Head of caudate nucleus (tissue), 42 donors: ENCODE measurements around the gene DSTYK.
"Not testable (repeated sequence)": the region's sequence is repeated elsewhere in the genome, so short reads cannot be mapped to it uniquely, and the experiment has no call there.

Experiments used
- DNase-seq, 42 donors: peaks; one replicate each; pipeline versions ENCODE4 v3.0.0 to v3.0.0-alpha.2; 2020 to 2021; ENCODE audit warnings: mixed read lengths in 7 of 42
- intact Hi-C: fragments of 100-400 bp; cut with DNase I; formaldehyde crosslinking; loops from one replicate; pipeline ENCODE4 v1.15.0; 2022

DSTYK gene

DNA sequence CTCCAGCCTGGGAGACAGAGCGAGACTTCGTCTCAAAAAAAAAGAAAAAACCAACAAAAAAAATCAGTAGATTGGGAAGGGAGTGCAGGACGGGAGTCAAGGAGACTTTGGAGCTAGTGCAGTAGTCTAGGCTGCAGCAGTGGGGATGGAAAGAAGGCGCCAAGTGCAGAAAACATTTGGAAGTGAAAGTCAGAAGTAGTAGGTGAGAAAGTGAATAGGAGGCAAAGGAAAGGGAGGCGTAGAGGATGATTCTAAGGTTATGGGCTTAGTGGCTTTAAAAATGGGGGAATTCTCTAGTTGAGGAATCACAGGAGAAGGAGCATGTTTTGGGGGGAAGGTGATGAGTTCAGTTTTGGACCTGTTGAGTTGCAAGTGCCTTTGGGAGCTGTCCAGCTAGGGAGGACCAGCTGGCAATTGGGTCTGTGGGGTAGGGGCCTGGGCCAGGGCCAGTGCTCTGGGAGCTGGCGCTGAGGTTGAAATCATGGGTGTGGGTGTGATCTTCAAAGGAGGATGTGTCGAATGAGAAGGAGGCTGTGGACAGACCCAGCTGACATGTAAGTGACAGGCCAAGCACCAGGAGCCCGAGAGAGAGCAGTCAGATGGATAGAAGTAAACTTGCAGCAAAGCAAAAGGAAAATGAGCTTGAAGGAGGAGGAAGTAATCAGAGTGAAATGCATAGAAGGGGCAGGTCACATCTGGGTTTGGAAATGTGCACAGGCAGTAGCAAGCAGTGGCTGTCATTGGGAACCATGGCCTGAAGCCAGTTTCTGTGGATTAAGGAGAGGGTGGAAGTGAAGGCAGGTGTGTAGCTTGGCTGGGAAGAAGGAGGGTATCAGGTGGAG is 32.1 kb upstream of the DSTYK start:
- intact Hi-C loops = no loop called here
- peak in 10 of 42 donors; percentile 5 to 42 (median 16) for DNase-seq

GRCh38 chr1:205241366-205242030 is 30.0 kb upstream of the DSTYK start:
- DNase-seq = peak in 16 of 42 donors; percentile 47 to 80 (median 62)
- intact Hi-C loops = no loop called here

DNA sequence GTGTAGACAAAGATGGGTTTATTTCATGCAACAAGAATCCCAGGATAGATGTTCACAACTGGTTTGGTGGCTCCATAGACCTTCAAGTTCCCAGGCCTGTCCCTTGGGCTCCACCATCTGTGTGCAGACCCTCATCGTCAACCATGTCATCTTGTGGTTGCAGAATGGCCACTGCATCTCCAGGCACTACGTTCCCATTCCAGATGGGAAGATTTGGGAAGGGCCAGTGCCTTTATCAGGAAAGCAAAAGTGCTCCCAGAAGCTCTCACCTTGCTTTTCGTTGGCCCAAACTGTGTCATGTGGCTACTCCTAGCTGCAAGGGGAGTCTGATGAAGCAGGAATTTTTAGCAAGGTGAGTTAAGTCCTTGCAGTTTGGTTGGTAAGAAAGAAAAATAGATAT is 29.1 kb upstream of the DSTYK start:
- DNase-seq = no peak
- intact Hi-C loops = no loop called here

DNA sequence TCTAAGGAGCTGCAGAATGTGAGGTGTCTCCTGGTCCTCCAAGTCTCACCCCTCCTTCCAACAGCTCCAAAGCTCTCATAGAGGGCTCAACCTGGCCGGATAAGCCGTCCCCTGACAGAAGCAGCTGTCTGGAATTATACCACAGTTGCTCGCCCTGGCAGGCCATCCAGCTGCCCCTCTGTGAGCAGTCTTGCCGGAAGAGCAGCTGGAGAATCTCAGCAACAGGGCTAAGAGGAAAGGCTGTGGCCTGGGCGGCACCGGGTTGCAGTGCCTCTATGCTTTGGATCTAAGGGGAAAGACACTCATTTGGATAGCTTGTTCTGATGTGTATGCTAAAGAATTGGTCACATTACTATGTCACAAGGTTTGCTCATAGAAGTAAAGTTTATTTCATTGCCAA is 28.6 kb upstream of the DSTYK start:
- intact Hi-C loops = no loop called here
- DNase-seq = peak in 9 of 42 donors; percentile 27 to 72 (median 57)

DNA sequence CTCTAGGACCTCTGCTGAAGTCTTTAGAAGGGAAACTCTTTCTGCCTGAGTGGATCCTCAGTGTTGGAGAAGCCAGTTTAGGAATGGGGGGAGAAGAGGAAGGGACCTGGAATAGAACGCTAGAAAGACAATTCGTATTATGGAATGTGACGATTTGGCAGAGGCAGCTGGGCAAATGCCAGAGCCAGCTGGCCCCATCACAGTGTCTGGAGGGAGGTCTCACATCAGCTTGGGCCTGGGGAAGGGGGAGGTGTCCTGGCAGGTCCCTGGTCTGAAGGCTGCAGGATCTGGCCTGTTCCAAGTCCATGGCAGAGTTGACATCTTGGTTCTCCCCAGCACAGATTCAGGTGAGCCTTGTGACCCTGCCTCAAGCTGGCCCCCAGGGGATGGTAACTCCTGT is 27.6 kb upstream of the DSTYK start:
- peak in 9 of 42 donors; percentile 40 to 80 (median 53) for DNase-seq
- intact Hi-C loops = no loop called here

DNA sequence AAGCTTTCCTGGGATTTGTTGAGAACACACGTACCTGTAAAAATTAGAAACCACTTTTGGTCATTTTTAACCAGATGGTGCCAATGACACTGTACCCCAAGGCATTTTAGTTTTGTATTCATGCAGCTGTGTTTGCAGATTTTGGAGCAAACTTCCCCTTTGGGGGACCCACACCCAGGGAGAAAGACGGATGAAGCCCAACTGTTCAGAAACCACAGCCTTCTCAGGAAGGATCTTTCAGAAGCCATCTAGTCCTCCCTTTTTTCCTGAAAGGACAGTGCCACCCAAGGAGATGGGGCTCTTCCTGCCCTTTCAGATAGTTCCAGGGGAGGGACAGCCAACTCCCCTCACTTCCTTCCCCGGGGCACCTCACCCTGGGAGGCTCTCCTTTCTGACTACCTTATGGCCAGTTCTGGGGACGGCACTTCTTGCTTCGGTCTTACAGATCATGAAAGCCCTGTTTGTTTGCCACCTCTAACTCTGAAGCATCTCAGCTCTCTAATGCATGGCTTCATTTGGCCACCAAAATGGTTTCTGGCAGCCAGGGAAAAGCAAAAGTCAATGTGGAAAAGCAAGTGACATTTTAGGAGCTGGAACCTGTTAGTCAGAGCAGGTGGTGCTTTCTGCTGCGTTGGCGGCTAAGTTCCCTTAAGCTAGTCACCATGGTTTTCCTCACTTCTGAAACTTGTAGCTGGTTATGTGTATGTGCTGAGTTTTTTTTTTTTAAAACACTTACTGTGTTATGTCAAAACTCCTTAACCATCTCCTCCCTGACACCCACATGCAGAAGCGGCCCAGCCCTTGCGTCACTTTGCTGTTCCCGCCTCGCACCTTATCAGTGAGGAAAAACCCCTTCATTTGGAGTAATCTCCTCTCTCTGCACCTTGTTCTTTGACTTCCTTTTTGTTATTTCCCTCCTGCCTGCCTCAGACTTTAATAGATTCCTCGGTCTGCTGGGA is 26.3 kb upstream of the DSTYK start:
- intact Hi-C loops = no loop called here
- peak in 24 of 42 donors; percentile 24 to 83 (median 62) for DNase-seq

DNA sequence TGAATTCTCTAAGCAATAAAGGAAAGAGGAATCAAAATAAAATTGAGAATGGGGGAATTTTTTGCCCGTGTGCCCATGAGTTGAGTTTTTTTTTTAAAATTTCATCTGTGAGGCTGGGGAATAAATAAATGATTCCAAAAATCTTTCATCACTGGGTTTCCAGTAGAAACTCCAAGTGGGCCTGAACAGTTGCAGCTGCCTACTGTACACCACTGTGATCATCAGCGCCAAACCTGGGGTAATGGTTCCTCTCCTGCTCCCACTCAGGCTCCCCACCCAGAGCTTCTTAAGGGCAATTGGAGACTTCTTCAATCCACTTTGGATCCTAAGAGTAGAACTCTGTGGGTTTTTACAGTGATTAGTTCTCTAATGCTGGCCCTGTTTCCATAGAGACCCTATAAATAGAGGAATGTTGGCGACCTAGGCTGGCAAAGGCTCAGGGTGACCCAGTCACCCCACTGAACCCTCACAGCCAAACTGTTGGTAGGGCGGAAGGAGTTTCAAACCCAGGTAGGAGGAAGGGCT is 25.5 kb upstream of the DSTYK start:
- intact Hi-C loops = no loop called here
- peak in 2 of 42 donors; percentile 15 to 40 for DNase-seq

DNA sequence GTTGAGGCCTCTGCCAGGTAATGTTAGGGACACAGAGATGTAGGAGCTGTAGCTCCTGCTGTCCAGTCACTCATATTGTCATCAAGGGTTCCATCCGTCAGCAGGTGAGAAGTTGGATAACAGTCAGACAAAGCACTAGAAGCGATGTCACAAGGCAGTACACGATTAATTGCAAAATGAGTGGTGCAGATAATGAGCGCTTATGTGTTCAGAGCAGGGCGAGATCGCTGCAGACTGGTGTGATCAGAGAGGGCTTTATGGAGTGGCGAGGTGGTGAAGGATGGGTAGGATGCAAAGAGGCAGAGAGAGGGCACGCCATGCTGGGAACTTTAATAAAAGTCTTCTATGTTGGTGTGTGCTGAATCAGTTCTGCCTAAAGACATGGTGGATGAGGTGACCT is 25.0 kb upstream of the DSTYK start:
- intact Hi-C loops = no loop called here

GRCh38 chr1:205235951-205236350 is 24.4 kb upstream of the DSTYK start:
- intact Hi-C loops = no loop called here
- DNase-seq = peak in 1 of 42 donors; percentile 3

More for the DNA sequence above, 25.0 kb upstream of the DSTYK start:
- DNase-seq = peak in 5 of 42 donors; percentile 16 to 47 (median 35)

GRCh38 chr1:205233986-205234385 is 22.5 kb upstream of the DSTYK start:
- intact Hi-C loops = not testable (repeated sequence)

DNA sequence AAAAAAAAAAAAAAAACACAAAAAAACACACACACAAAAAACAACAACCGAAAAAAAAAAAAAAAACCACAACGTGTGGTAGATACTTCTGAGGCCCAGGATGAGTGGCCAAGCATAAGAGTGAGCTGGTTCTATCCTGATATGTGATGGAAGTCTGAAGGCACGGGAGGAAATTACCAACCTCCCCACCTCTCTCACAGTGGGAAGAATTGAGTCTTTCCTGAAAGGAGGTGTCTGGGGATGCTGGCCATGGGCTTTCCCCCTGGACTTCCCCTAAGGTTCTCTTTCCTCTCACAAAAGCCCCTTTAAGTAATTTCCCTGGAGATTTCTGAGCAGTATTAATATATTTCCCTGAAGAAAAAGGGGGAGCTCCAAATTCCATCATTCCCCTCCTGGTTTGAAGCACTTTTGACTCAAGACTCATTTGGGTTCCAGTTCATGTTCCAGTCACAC is 21.5 kb upstream of the DSTYK start:
- peak in 2 of 42 donors; percentile 19 to 41 for DNase-seq
- intact Hi-C loops = no loop called here

More at GRCh38 chr1:205233986-205234385, 22.5 kb upstream of the DSTYK start:
- DNase-seq = not testable (repeated sequence)

GRCh38 chr1:205232127-205232820 is 20.8 kb upstream of the DSTYK start:
- intact Hi-C loops = no loop called here
- DNase-seq = peak in 2 of 42 donors; percentile 20 to 27

DNA sequence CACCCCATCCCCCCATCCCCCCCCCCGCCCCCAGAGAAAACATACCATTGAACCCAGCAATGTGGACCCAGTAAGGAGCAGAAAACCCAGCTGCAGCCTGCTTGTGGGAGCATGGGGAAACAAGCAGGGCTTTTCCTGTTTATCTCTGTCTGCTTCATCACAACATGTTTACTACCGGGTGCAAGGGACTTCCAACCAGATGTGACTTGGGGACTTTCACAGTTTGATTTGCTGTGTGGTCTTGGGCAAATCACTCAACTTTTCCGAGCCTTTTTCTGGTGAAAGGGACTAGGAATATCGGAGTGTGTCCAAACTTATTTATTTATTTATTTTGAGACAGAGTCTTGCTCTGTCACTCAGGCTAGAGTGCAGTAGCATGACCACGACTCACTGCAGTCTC is 19.5 kb upstream of the DSTYK start:
- peak in 5 of 42 donors; percentile 24 to 58 (median 39) for DNase-seq
- intact Hi-C loops = no loop called here

DNA sequence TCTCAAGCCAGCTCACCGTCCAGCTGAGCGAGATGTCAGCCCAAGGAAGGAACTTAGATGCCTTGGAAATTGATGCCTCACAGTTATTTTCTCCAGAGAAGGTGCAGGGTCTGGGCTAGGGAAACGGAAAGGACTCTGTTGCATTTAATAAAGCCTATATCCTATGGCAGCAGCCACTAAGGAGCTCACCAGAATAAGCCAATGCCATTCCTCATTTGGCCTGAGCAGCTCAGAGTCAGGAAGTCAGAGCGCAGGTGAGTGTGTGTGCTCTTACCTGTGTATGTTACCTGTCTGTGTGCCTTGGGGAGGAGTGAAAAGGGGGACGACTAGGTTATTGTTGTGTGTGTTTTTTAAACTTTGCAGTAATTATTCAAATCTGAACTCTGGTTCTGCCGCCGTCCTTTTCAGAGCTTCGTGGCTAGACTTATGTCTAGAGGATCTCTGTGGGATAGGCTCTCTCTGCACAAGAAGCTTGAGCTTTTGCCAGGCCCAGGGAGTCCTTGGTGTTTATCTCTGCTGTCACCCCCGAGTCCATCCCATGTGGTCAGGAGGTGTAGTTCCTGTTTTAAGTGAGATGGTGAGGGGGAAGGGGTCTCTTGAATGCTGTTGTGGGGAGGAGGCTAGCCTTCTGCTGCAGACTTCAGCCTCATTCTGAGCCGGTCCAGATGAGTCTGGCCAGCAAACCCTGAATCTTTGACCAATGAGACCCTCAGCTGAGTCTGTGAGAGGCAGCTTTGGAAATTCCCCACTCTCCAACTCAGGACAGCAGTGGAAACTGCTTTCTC is 18.6 kb upstream of the DSTYK start:
- peak in 6 of 42 donors; percentile 37 to 65 (median 45) for DNase-seq

GRCh38 chr1:205229399-205229871 is 17.9 kb upstream of the DSTYK start:
- DNase-seq = peak; percentile 62 to 94 (median 85)

More for the DNA sequence above, 18.6 kb upstream of the DSTYK start:
- intact Hi-C loops = loop anchor here (2.0 kb wide), 1 partner anchor 27 kb away; no protein-coding TSS in a partner anchor

GRCh38 chr1:205228093-205228521 is 16.6 kb upstream of the DSTYK start:
- intact Hi-C loops = loop anchor here (2.0 kb wide), 1 partner anchor 29 kb away; no protein-coding TSS in a partner anchor

More at GRCh38 chr1:205229399-205229871, 17.9 kb upstream of the DSTYK start:
- intact Hi-C loops = loop anchor here (2.0 kb wide), 1 partner anchor 27 kb away; no protein-coding TSS in a partner anchor

More at GRCh38 chr1:205228093-205228521, 16.6 kb upstream of the DSTYK start:
- DNase-seq = peak in 3 of 42 donors; percentile 25 to 58 (median 54)
